MM.1S (cell line): ENCODE data around the gene ANKRD44.

Experiments
- DNase-seq: peaks from one replicate; pipeline ENCODE4 v3.0.0-alpha.2; 2015
- H2AFZ ChIP-seq: fragments of 300-600 bp; sonication (generic); 2 replicates; pipeline ENCODE4 v1.6.0; 2016; ENCODE audit warnings: antibody characterized with exemption, low read length
- H3F3A ChIP-seq: fragments of 300-600 bp; sonication (generic); 2 replicates; pipeline ENCODE4 v1.6.1; 2016; ENCODE audit warnings: mild to moderate bottlenecking, antibody characterized with exemption, low read length, moderate library complexity, mixed read lengths; ENCODE audit not compliant: insufficient read depth
- H3K27ac ChIP-seq: fragments of 300-600 bp; sonication (generic); 2 replicates; pipeline ENCODE4 v1.5.1; 2016; ENCODE audit warnings: mild to moderate bottlenecking, low read length
- H3K27me3 ChIP-seq: fragments of 300-600 bp; sonication (generic); replicated peaks from 2 replicates; pipeline ENCODE4 v1.6.0; 2016; ENCODE audit warnings: low read length; ENCODE audit not compliant: insufficient read depth
- H3K36me3 ChIP-seq: fragments of 300-600 bp; sonication (generic); replicated peaks from 2 replicates; pipeline ENCODE4 v1.6.1; 2016; ENCODE audit warnings: mild to moderate bottlenecking, low read length, mixed read lengths; ENCODE audit not compliant: insufficient read depth
- H3K4me1 ChIP-seq: fragments of 300-600 bp; sonication (generic); 2 replicates; pipeline ENCODE4 v1.6.1; 2016; ENCODE audit warnings: low read length, mixed read lengths
- H3K4me2 ChIP-seq: fragments of 300-600 bp; sonication (generic); 2 replicates; pipeline ENCODE4 v1.6.0; 2016; ENCODE audit warnings: low read depth, low read length
- H3K4me3 ChIP-seq: fragments of 300-600 bp; sonication (generic); 2 replicates; pipeline ENCODE4 v1.5.1; 2016; ENCODE audit warnings: low read length, mixed read lengths
- H3K79me2 ChIP-seq: fragments of 300-600 bp; sonication (generic); 2 replicates; pipeline ENCODE4 v1.6.1; 2016; ENCODE audit warnings: mixed run types, low read length, mixed read lengths
- H3K9ac ChIP-seq: fragments of 300-600 bp; sonication (generic); 2 replicates; pipeline ENCODE4 v1.6.1; 2016; ENCODE audit warnings: low read length, mixed read lengths
- H3K9me2 ChIP-seq: fragments of 300-600 bp; sonication (generic); replicated peaks from 2 replicates; pipeline ENCODE4 v1.6.1; 2016; ENCODE audit warnings: mild to moderate bottlenecking, low read length, mixed read lengths; ENCODE audit not compliant: insufficient read depth
- H3K9me3 ChIP-seq: fragments of 300-600 bp; sonication (generic); replicated peaks from 2 replicates; pipeline ENCODE4 v1.6.1; 2016; ENCODE audit warnings: mild to moderate bottlenecking, low read length, mixed read lengths; ENCODE audit not compliant: insufficient read depth
- H4K20me1 ChIP-seq: fragments of 300-600 bp; sonication (generic); 2 replicates; pipeline ENCODE4 v1.6.1; 2016; ENCODE audit warnings: mild to moderate bottlenecking, low read length, moderate library complexity, mixed read lengths; ENCODE audit not compliant: insufficient read depth
- EZH2 ChIP-seq: fragments of 300-600 bp; sonication (generic); optimal IDR thresholded peaks from 2 replicates; pipeline ENCODE3; 2017; ENCODE audit warnings: low read depth, mild to moderate bottlenecking, antibody characterized with exemption, low read length, mixed read lengths
- EZH2phosphoT487 ChIP-seq: fragments of 300-600 bp; sonication (generic); IDR thresholded peaks from 2 replicates; pipeline ENCODE4 v1.6.1; 2018; ENCODE audit warnings: antibody characterized with exemption, low read length
- TF ChIP-seq, protein P1 (sequence below): fragments of 300-600 bp; sonication (generic); IDR thresholded peaks from 2 replicates; pipeline ENCODE4 v1.5.1; 2016; ENCODE audit warnings: antibody characterized with exemption, low read length, mixed read lengths

ANKRD44 gene

DNA sequence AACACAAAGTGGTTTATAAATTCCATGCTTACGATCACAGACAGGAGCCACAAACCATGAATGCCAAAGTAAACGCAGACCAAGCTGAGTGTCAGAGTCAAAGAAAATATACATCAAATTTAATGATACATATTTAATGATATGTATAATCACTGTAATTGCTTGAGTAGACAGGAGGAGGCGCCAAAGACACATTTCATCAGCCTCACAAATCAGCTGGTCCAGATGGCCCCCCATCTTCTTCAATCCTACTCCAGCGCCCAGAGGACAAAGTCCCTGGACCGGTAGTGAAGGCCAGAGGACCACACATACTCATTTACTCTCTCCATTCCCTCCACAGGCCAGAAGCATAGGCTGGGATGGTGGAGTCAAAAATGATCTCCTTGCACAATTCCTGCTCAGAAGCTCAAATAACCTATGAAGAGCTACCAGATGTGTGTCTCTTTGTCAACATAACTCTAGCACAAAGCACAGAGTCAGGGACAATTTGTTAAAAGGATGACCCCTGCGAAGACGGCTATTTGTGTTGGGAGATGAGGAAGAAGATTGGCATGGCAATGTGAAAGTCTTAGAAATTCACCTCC is 234.7 kb downstream of the ANKRD44 start:
- H3K4me3 ChIP-seq: no peak overlapping the region
- H3K9me3 ChIP-seq: no peaks in the 10 kb centered on the region
- peaks cover 3% of the 10 kb centered on the region for H3F3A ChIP-seq
- 0 out of 2 replicates have a peak, but pooled peaks cover 3% of the 10 kb centered on the region for H3K36me3 ChIP-seq
- H3K27me3 ChIP-seq: no peaks in the 10 kb centered on the region
- DNase-seq: no peak
- no peaks in the 10 kb centered on the region for H4K20me1 ChIP-seq
- H3K4me2 ChIP-seq: no peak overlapping the region
- no peak overlapping the region for H3K9ac ChIP-seq
- H3K27ac ChIP-seq: no peak overlapping the region
- no peak overlapping the region for H2AFZ ChIP-seq
- no peaks in the 10 kb centered on the region for H3K9me2 ChIP-seq
- no peak for TF ChIP-seq EZH2
- no peak for TF ChIP-seq EZH2phosphoT487
- TF ChIP-seq, protein P1, sequence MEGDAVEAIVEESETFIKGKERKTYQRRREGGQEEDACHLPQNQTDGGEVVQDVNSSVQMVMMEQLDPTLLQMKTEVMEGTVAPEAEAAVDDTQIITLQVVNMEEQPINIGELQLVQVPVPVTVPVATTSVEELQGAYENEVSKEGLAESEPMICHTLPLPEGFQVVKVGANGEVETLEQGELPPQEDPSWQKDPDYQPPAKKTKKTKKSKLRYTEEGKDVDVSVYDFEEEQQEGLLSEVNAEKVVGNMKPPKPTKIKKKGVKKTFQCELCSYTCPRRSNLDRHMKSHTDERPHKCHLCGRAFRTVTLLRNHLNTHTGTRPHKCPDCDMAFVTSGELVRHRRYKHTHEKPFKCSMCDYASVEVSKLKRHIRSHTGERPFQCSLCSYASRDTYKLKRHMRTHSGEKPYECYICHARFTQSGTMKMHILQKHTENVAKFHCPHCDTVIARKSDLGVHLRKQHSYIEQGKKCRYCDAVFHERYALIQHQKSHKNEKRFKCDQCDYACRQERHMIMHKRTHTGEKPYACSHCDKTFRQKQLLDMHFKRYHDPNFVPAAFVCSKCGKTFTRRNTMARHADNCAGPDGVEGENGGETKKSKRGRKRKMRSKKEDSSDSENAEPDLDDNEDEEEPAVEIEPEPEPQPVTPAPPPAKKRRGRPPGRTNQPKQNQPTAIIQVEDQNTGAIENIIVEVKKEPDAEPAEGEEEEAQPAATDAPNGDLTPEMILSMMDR: peak; percentile 49
- H3K4me1 ChIP-seq: peaks cover 30% of the 10 kb centered on the region
- H3K79me2 ChIP-seq: no peaks in the 10 kb centered on the region

DNA sequence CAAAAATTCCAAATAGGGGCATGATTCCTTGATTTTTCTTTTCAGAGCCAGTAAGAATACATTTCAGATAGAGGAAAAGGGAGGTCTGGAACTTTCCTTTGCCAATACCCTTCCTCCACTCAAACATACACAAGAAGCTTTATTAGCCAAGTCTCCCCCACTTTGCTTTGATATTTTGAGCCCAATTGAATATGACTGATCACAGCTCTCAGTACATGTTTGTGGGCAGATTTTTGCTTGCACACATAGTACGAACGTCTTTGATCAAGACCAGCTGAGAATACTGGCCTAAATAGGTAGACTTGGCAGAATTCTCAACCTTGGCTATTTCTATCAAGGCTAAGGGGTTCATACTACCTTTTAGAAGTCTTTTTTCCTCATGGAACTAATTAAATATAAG is 235.3 kb downstream of the ANKRD44 start:
- Histone ChIP-seq H2AFZ (no peak overlapping the region), H3K4me3 (no peak overlapping the region), H3K36me3 (0 out of 2 replicates have a peak, but pooled peaks cover 3% of the 10 kb centered on the region), H3K9me2 (no peaks in the 10 kb centered on the region), H3K4me1 (peaks cover 36% of the 10 kb centered on the region), H3F3A (peaks cover 4% of the 10 kb centered on the region), H3K4me2 (no peak overlapping the region), H3K9ac (no peak overlapping the region), H3K27ac (no peak overlapping the region), H3K9me3 (no peaks in the 10 kb centered on the region), H3K79me2 (no peaks in the 10 kb centered on the region), H4K20me1 (no peaks in the 10 kb centered on the region), H3K27me3 (no peaks in the 10 kb centered on the region; the same call in 1 of the 2 replicates)
- TF ChIP-seq, protein P1: no peak
- TF ChIP-seq EZH2 (no peak), EZH2phosphoT487 (no peak)
- DNase-seq: no peak

DNA sequence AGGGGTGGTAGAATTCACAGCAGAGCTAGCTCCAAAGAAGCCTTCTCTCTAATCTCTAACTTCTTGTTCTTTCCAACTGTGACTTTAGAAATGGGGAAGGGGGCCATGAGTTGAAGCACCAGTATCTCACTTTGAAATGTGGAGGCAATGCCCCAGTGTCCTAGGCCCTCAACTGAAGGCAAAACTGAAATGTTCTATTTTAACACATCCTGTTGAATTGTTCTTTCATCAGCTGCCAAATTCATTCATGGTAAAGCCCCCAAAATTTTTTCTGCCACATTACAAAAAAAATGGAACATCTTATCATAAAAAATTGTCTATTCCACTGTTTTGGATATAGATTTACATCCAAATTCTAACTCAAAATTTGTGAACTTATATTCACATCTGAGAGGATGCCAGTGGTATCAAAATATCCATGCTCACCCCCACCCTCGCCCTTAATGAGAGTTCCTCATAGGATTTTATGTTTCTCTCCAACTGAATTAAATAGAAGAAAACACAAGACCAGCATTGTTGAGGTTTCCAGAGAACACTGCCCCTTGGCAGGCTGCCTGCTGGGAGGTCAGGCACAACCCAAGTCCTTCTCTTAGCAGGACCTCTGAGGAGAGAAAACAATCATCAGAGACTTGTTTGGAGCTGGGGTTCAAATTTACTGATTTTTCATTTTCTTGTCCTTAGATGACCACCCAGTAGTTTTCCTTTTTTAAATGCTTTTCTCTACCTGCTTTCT is 236.7 kb downstream of the ANKRD44 start:
- TF ChIP-seq EZH2: no peak
- TF ChIP-seq, protein P1: no peak
- no peak for TF ChIP-seq EZH2phosphoT487
- H4K20me1 ChIP-seq: no peaks in the 10 kb centered on the region
- H3K4me3 ChIP-seq: no peak overlapping the region
- H3K9me3 ChIP-seq: no peaks in the 10 kb centered on the region
- no peak for DNase-seq
- H3K27me3 ChIP-seq: no peaks in the 10 kb centered on the region; the same call in 1 of the 2 replicates
- no peak overlapping the region for H2AFZ ChIP-seq
- H3F3A ChIP-seq: peaks cover 6% of the 10 kb centered on the region
- no peak overlapping the region for H3K27ac ChIP-seq
- peak overlapping the region; percentile 14; the same call in 1 of the 2 replicates for H3K4me2 ChIP-seq
- no peak overlapping the region for H3K9ac ChIP-seq
- H3K4me1 ChIP-seq: peaks cover 40% of the 10 kb centered on the region
- no peaks in the 10 kb centered on the region for H3K9me2 ChIP-seq
- H3K79me2 ChIP-seq: no peaks in the 10 kb centered on the region
- 0 out of 2 replicates have a peak, but pooled peaks cover 3% of the 10 kb centered on the region for H3K36me3 ChIP-seq
